ENCODE measurements around the gene CREG2.

- TF ChIP-seq CTCF (IDR thresholded peaks at IDR 0.05) (no peak), POLR2A (IDR thresholded peaks at IDR 0.05) (no peak)
Observed at GRCh38 chr2:101307950-101308431, 79.3 kb downstream of the CREG2 start.
